Naive thymus-derived CD8-positive, alpha-beta T cell (primary cell): ENCODE data around the gene IGFBPL1. TPM values are rescaled to one million over a fixed set of nuclear protein-coding genes. Genes with fewer than 3 reads are reported as not detected.

Experiments used
- ATAC-seq, 2 donors: fragments of 150-1000 bp; cut with Tn5 transposase in 1 of 2; sonication (Bioruptor Pico), chemical (Tn5 transposase) in 1 of 2; 1 replicate in 1 of 2; 2 replicates in 1 of 2; pipeline ENCODE4 v1.10.0; 2021; ENCODE audit warnings: mild to moderate bottlenecking in 2 of 2, moderate library complexity in 2 of 2
- POLR2A ChIA-PET: fragments of 350-600 bp; sonication (Branson Sonifier 250); formaldehyde crosslinking; loops from one replicate; lab custom pipeline; 2021; ENCODE audit warnings: antibody characterized with exemption; lab: Charles Lee
- DNase-seq, 10 donors: peaks; one replicate each; pipeline versions ENCODE4 v3.0.0 to v3.0.0-alpha.2; 2020 to 2022
- H3K27ac Mint-ChIP-seq, 10 donors: one replicate each; pipeline ENCODE4 v1.8.0; 2020 to 2022; ENCODE audit warnings: mild to moderate bottlenecking in 10 of 10, mixed read lengths in 10 of 10, moderate library complexity in 4 of 10, inconsistent platforms in 1 of 10
- H3K27me3 Mint-ChIP-seq, 5 donors: one replicate each; pipeline ENCODE4 v1.8.0; 2021 to 2022; ENCODE audit warnings: mixed read lengths in 5 of 5
- H3K36me3 Mint-ChIP-seq, 3 donors: one replicate each; pipeline ENCODE4 v1.8.0; 2020 to 2022; ENCODE audit warnings: mixed read lengths in 3 of 3, mild to moderate bottlenecking in 2 of 3, inconsistent platforms in 1 of 3
- H3K4me1 Mint-ChIP-seq, 4 donors: one replicate each; pipeline ENCODE4 v1.8.0; 2021 to 2022; ENCODE audit warnings: mixed read lengths in 4 of 4
- H3K4me3 Mint-ChIP-seq, 10 donors: one replicate each; pipeline ENCODE4 v1.8.0; 2020 to 2022; ENCODE audit warnings: mild to moderate bottlenecking in 10 of 10, mixed read lengths in 10 of 10, moderate library complexity in 6 of 10, inconsistent platforms in 1 of 10
- H3K9me3 Mint-ChIP-seq, 9 donors: one replicate each; pipeline ENCODE4 v1.8.0; 2020 to 2022; ENCODE audit warnings: mixed read lengths in 9 of 9, mild to moderate bottlenecking in 3 of 9, inconsistent platforms in 1 of 9, moderate library complexity in 1 of 9
- polyA plus RNA-seq, 3 donors: library from polyadenylated mRNA; unstranded; fragments of 300-500 nt; fragmentation: Illumina TruSeq; gene quantifications; one replicate each; pipeline ENCODE4 v1.2.3, GENCODE V29; 2021
- total RNA-seq, 8 experiments: library from RNA in 2 of 8; stranded (reverse) in 2 of 8; gene quantifications; one replicate each; pipeline ENCODE4 v1.2.3 and lab custom pipeline; 2021 to 2026

Gene IGFBPL1
- total and polyA plus RNA-seq, 5 experiments from 2014 or later: not detected

- Mint-ChIP-seq H3K9me3 (no peaks in the 10 kb centered on the region), H3K36me3 (no peaks in the 10 kb centered on the region), H3K4me1 (peaks cover 4 to 5% (median 4%) of the 10 kb centered on the region in 4 donors), H3K27ac (no peak overlapping the region), H3K4me3 (no peak overlapping the region), H3K27me3 (peaks cover 5 to 18% (median 8%) of the 10 kb centered on the region in 5 donors)
- ATAC-seq (no peak), DNase-seq (no peak)
- POLR2A ChIA-PET: no interaction called here
Measured at GRCh38 chr9:38367898-38368297, 56.4 kb downstream of the IGFBPL1 start.

- Mint-ChIP-seq H3K27ac (peak overlapping the region in 1 of 10 donors; percentile 78), H3K27me3 (peaks cover 0 to 8% (median 5%) of the 10 kb centered on the region in 5 donors), H3K4me3 (no peak overlapping the region), H3K36me3 (no peaks in the 10 kb centered on the region), H3K9me3 (no peaks in the 10 kb centered on the region), H3K4me1 (peaks cover 4 to 7% (median 4%) of the 10 kb centered on the region in 4 donors)
- ATAC-seq (no peak), DNase-seq (no peak)
- POLR2A ChIA-PET: no interaction called here
Measured at GRCh38 chr9:38363589-38363925, 60.7 kb downstream of the IGFBPL1 start.

GRCh38 chr9:38362852-38363588 lies 61.2 kb downstream of the IGFBPL1 start:
- Mint-ChIP-seq H3K4me3 (peak overlapping the region; percentile 8 to 76 (median 52)), H3K36me3 (no peaks in the 10 kb centered on the region), H3K9me3 (no peaks in the 10 kb centered on the region), H3K27ac (peak overlapping the region in 3 of 10 donors; percentile 3 to 44 (median 29)), H3K4me1 (peaks cover 4 to 7% (median 4%) of the 10 kb centered on the region in 4 donors), H3K27me3 (peaks cover 0 to 8% (median 5%) of the 10 kb centered on the region in 5 donors)
- peak in 3 of 10 donors; percentile 7 to 32 (median 30) for DNase-seq
- POLR2A ChIA-PET: no interaction called here
- ATAC-seq: peak; percentile 28 to 77

GRCh38 chr9:38361473-38361850 lies 62.8 kb downstream of the IGFBPL1 start:
- Mint-ChIP-seq H3K27ac (no peak overlapping the region), H3K4me1 (peaks cover 4 to 7% (median 4%) of the 10 kb centered on the region in 4 donors)

GRCh38 chr9:38360839-38361472 lies 63.3 kb downstream of the IGFBPL1 start:
- POLR2A ChIA-PET: no interaction called here
- no peak for ATAC-seq
- Mint-ChIP-seq H3K4me1 (peaks cover 4 to 7% (median 4%) of the 10 kb centered on the region in 4 donors), H3K9me3 (no peaks in the 10 kb centered on the region), H3K36me3 (no peaks in the 10 kb centered on the region), H3K27ac (no peak overlapping the region), H3K27me3 (peaks cover 0 to 8% (median 5%) of the 10 kb centered on the region in 5 donors), H3K4me3 (no peak overlapping the region)
- DNase-seq: no peak

More at GRCh38 chr9:38361473-38361850, 62.8 kb downstream of the IGFBPL1 start:
- Mint-ChIP-seq H3K9me3 (no peaks in the 10 kb centered on the region), H3K36me3 (no peaks in the 10 kb centered on the region), H3K4me3 (no peak overlapping the region), H3K27me3 (peaks cover 0 to 8% (median 5%) of the 10 kb centered on the region in 5 donors)
- ATAC-seq: no peak
- POLR2A ChIA-PET: no interaction called here
- DNase-seq: no peak

GRCh38 chr9:38359689-38360385 lies 64.4 kb downstream of the IGFBPL1 start:
- no peaks in the 10 kb centered on the region for H3K9me3 Mint-ChIP-seq
- H3K27ac Mint-ChIP-seq: peak overlapping the region in 1 of 10 donors; percentile 38

GRCh38 chr9:38359297-38359653 lies 65.0 kb downstream of the IGFBPL1 start:
- Mint-ChIP-seq H3K27me3 (peaks cover 0 to 8% (median 0%) of the 10 kb centered on the region in 5 donors), H3K4me1 (peaks cover 4 to 7% (median 4%) of the 10 kb centered on the region in 4 donors), H3K36me3 (no peaks in the 10 kb centered on the region), H3K4me3 (peak overlapping the region in 1 of 10 donors; percentile 54), H3K9me3 (no peaks in the 10 kb centered on the region), H3K27ac (peak overlapping the region in 1 of 10 donors; percentile 38)
- DNase-seq (no peak), ATAC-seq (no peak)
- POLR2A ChIA-PET: no interaction called here

More at GRCh38 chr9:38359689-38360385, 64.4 kb downstream of the IGFBPL1 start:
- Mint-ChIP-seq H3K36me3 (no peaks in the 10 kb centered on the region), H3K27me3 (peaks cover 0 to 8% (median 2%) of the 10 kb centered on the region in 5 donors), H3K4me1 (peaks cover 4 to 7% (median 4%) of the 10 kb centered on the region in 4 donors), H3K4me3 (no peak overlapping the region)
- POLR2A ChIA-PET: no interaction called here
- ATAC-seq (no peak), DNase-seq (no peak)

GRCh38 chr9:38358390-38359296 lies 65.6 kb downstream of the IGFBPL1 start:
- no peaks in the 10 kb centered on the region for H3K36me3 Mint-ChIP-seq
- peaks cover 0 to 2% (median 0%) of the 10 kb centered on the region in 5 donors for H3K27me3 Mint-ChIP-seq
- H3K27ac Mint-ChIP-seq: peak overlapping the region in 1 of 10 donors; percentile 75
- no peak for ATAC-seq
- H3K9me3 Mint-ChIP-seq: no peaks in the 10 kb centered on the region
- DNase-seq: no peak
- H3K4me1 Mint-ChIP-seq: peaks cover 4 to 7% (median 4%) of the 10 kb centered on the region in 4 donors
- H3K4me3 Mint-ChIP-seq: peak overlapping the region in 1 of 10 donors; percentile 54
- POLR2A ChIA-PET: no interaction called here

GRCh38 chr9:38357350-38358114 lies 66.7 kb downstream of the IGFBPL1 start:
- Mint-ChIP-seq H3K4me1 (no peaks in the 10 kb centered on the region), H3K4me3 (no peak overlapping the region), H3K27ac (no peak overlapping the region), H3K9me3 (no peaks in the 10 kb centered on the region), H3K36me3 (no peaks in the 10 kb centered on the region), H3K27me3 (no peaks in the 10 kb centered on the region)
- DNase-seq (no peak), ATAC-seq (no peak)
- POLR2A ChIA-PET: no interaction called here

- Mint-ChIP-seq H3K9me3 (no peaks in the 10 kb centered on the region), H3K36me3 (no peaks in the 10 kb centered on the region), H3K27me3 (no peaks in the 10 kb centered on the region), H3K27ac (no peak overlapping the region), H3K4me3 (no peak overlapping the region), H3K4me1 (no peaks in the 10 kb centered on the region)
- DNase-seq (no peak), ATAC-seq (no peak)
- POLR2A ChIA-PET: no interaction called here
Measured at GRCh38 chr9:38356851-38357250, 67.4 kb downstream of the IGFBPL1 start.
